ENCODE data around the gene RFX3.

RFX3 gene

GRCh38 chr9:3386753-3387152, 139.0 kb downstream of the RFX3 start:
- TF ChIP-seq CTCF (conservative IDR thresholded peaks at IDR 0.05) = no peak
- TF ChIP-seq ZFX (IDR thresholded peaks at IDR 0.05) = no peak
- no peak overlapping the region for H3K27ac ChIP-seq

GRCh38 chr9:3385871-3386270, 139.9 kb downstream of the RFX3 start:
- no peak overlapping the region for H3K27ac ChIP-seq
- no peak for TF ChIP-seq ZFX (IDR thresholded peaks at IDR 0.05)
- no peak for TF ChIP-seq CTCF (conservative IDR thresholded peaks at IDR 0.05)

GRCh38 chr9:3371842-3372241, 154.0 kb downstream of the RFX3 start:
- no peak for TF ChIP-seq ZFX (IDR thresholded peaks at IDR 0.05)
- no peak for TF ChIP-seq CTCF (conservative IDR thresholded peaks at IDR 0.05)
- no peak overlapping the region for H3K27ac ChIP-seq

- TF ChIP-seq CTCF (conservative IDR thresholded peaks at IDR 0.05) (no peak), ZFX (IDR thresholded peaks at IDR 0.05) (no peak)
- H3K27ac ChIP-seq = no peak overlapping the region
These were observed 155.1 kb downstream of the RFX3 start for GRCh38 chr9:3370715-3371114.

- H3K27ac ChIP-seq = no peak overlapping the region
- TF ChIP-seq CTCF (conservative IDR thresholded peaks at IDR 0.05) (no peak), ZFX (IDR thresholded peaks at IDR 0.05) (no peak)
These were observed 158.6 kb downstream of the RFX3 start for GRCh38 chr9:3367185-3367584.

GRCh38 chr9:3361689-3362392, 164.0 kb downstream of the RFX3 start:
- TF ChIP-seq CTCF (conservative IDR thresholded peaks at IDR 0.05) (no peak), ZFX (IDR thresholded peaks at IDR 0.05) (no peak)

GRCh38 chr9:3361116-3361515, 164.7 kb downstream of the RFX3 start:
- H3K27ac ChIP-seq = no peak overlapping the region
- TF ChIP-seq CTCF (conservative IDR thresholded peaks at IDR 0.05) = no peak
- TF ChIP-seq ZFX (IDR thresholded peaks at IDR 0.05) = no peak

More at GRCh38 chr9:3361689-3362392, 164.0 kb downstream of the RFX3 start:
- H3K27ac ChIP-seq = no peak overlapping the region

Measured in C4-2B (cell line).